A673 (cell line): ENCODE results near the gene ACKR1. TPM values are rescaled to one million over a fixed set of nuclear protein-coding genes. Genes with fewer than 3 reads are reported as not detected.

Source experiments
- Bru-seq: library from RNA; stranded (reverse); fragments of 400-500 nt; gene quantifications from one replicate; lab custom pipeline; 2021; lab: Mats Ljungman, UMichigan
- BruChase-seq, 2 experiments: library from RNA; stranded (reverse); fragments of 400-500 nt; gene quantifications; one replicate each; lab custom pipeline; 2021; lab: Mats Ljungman, UMichigan
- BruUV-seq: library from RNA; stranded (reverse); fragments of 400-500 nt; replicated peaks from 2 replicates; lab custom pipeline; 2021; lab: Mats Ljungman, UMichigan
- CTCF ChIA-PET: fragments of 300-600 bp; sonication (Branson Sonifier 250); formaldehyde crosslinking; loops from one replicate; lab custom pipeline; 2022; ENCODE audit warnings: antibody characterized with exemption; lab: Charles Lee
- POLR2A ChIA-PET: fragments of 300-600 bp; sonication (Branson Sonifier 250); formaldehyde crosslinking; loops from one replicate; lab custom pipeline; 2022; ENCODE audit warnings: antibody characterized with exemption; ENCODE audit not compliant: low non-redundant PET; lab: Charles Lee
- DNase-seq: peaks from one replicate; pipeline ENCODE4 v3.0.0-alpha.2; 2015; ENCODE audit warnings: low spot score
- H3K27ac ChIP-seq: fragments of 200-600 bp; sonication (generic); 2 replicates; pipeline ENCODE4 v1.5.1; 2016; ENCODE audit warnings: mixed run types, low read depth, mild to moderate bottlenecking, mixed read lengths, antibody characterized with exemption, low read length; ENCODE audit not compliant: poor library complexity, severe bottlenecking
- H3K27me3 ChIP-seq: fragments of 200-600 bp; sonication (generic); replicated peaks from 2 replicates; pipeline ENCODE4 v1.6.1; 2017; ENCODE audit warnings: mixed run types, low read depth, mild to moderate bottlenecking, mixed read lengths, antibody characterized with exemption, low read length; ENCODE audit not compliant: insufficient read depth, poor library complexity
- H3K36me3 ChIP-seq: fragments of 200-600 bp; sonication (generic); 2 replicates; pipeline ENCODE4 v1.6.1; 2016; ENCODE audit warnings: mixed run types, mild to moderate bottlenecking, mixed read lengths, antibody characterized with exemption, low read length; ENCODE audit not compliant: insufficient read depth, poor library complexity, severe bottlenecking
- H3K4me1 ChIP-seq: fragments of 200-600 bp; sonication (generic); 2 replicates; pipeline ENCODE4 v1.6.1; 2017; ENCODE audit warnings: mixed run types, mild to moderate bottlenecking, mixed read lengths, antibody characterized with exemption, low read length; ENCODE audit not compliant: insufficient read depth, poor library complexity, severe bottlenecking
- H3K4me3 ChIP-seq: fragments of 200-600 bp; sonication (generic); 2 replicates; pipeline ENCODE4 v1.5.1; 2016; ENCODE audit warnings: low read depth, mixed run types, mild to moderate bottlenecking, mixed read lengths, low read length; ENCODE audit not compliant: poor library complexity, severe bottlenecking
- H3K9me3 ChIP-seq: fragments of 200-600 bp; sonication (generic); 2 replicates; pipeline ENCODE4 v1.6.1; 2016; ENCODE audit warnings: mixed run types, low read depth, mild to moderate bottlenecking, mixed read lengths, antibody characterized with exemption, low read length; ENCODE audit not compliant: poor library complexity, severe bottlenecking
- CTCF ChIP-seq: fragments of 300-800, 200-600 bp; sonication (generic); conservative IDR thresholded peaks from 2 replicates; pipeline ENCODE4 v1.5.1; 2017; ENCODE audit warnings: low read depth, mild to moderate bottlenecking, antibody characterized with exemption, low read length, moderate library complexity, mixed read lengths
- EZH2 ChIP-seq: fragments of 200-600 bp; sonication (generic); IDR thresholded peaks from 2 replicates; pipeline ENCODE4 v1.6.1; 2017; ENCODE audit warnings: borderline replicate concordance, low read depth, mild to moderate bottlenecking, mixed read lengths, antibody characterized with exemption, low read length; ENCODE audit not compliant: poor library complexity, severe bottlenecking
- intact Hi-C: fragments of 100-400 bp; cut with micrococcal nuclease; formaldehyde crosslinking; loops from one replicate; pipeline ENCODE4 v1.10.0; 2022; ENCODE audit not compliant: unreplicated experiment
- long read RNA-seq: library from polyadenylated mRNA; stranded (forward); transcript quantifications from one replicate; pipeline ENCODE4 v2.0.0, GENCODE V29; 2022
- total RNA-seq: library from RNA; stranded (reverse); gene quantifications from 2 replicates; pipeline ENCODE4 v1.2.3, GENCODE V29; 2021

ACKR1 gene
- total RNA-seq (not detected in 2 replicates), Bru-seq, nascent RNA (not detected), BruChase-seq, experiment 1, labeled RNA remaining after a 2-hour chase (not detected), BruChase-seq, experiment 2, labeled RNA remaining after a 6-hour chase (not detected)
- long read RNA-seq, result 0 reads

GRCh38 chr1:159204161-159205141 lies at the start of gene ACKR1:
ACKR1 (plus strand) TSS chr1:159204875; CDS start chr1:159204960, 85 bp downstream.
- no peaks in the 10 kb centered on the region for H3K4me1 ChIP-seq
- H3K27ac ChIP-seq, result no peak within 1 kb of the TSS
- H3K9me3 ChIP-seq, result no peaks in the 10 kb centered on the region
- TF ChIP-seq EZH2 (no peak), CTCF (no peak)
- H3K27me3 ChIP-seq, result peaks cover 86% of the 10 kb centered on the region
- no peak for DNase-seq
- POLR2A ChIA-PET, result no interaction called here
- intact Hi-C loops, result no loop called here
- CTCF ChIA-PET, result no interaction called here
- H3K36me3 ChIP-seq, result no peaks in the 10 kb centered on the region
- no TSS peak for BruUV-seq
- H3K4me3 ChIP-seq, result no peak within 1 kb of the TSS

- Histone ChIP-seq H3K9me3 (no peaks in the 10 kb centered on the region), H3K27ac (no peak overlapping the region), H3K27me3 (peaks cover 78% of the 10 kb centered on the region), H3K4me1 (no peaks in the 10 kb centered on the region), H3K4me3 (no peak overlapping the region), H3K36me3 (no peaks in the 10 kb centered on the region)
- CTCF ChIA-PET, result interaction anchor here (0.8 to 1.4 kb wide), 2 partner anchors 34 to 846 kb away, joined by 3 to 4 read pairs; no protein-coding TSS in a partner anchor
- intact Hi-C loops, result loop anchor here (1.0 to 5.0 kb wide), 2 partner anchors 36 to 50 kb away; no protein-coding TSS in a partner anchor
- BruUV-seq, result no TSS peak
- peak; percentile 73 for DNase-seq
- TF ChIP-seq CTCF (peak; percentile 95), EZH2 (no peak)
- POLR2A ChIA-PET, result no interaction called here
Observed at GRCh38 chr1:159161001-159161718, 43.5 kb upstream of the ACKR1 start.

DNA sequence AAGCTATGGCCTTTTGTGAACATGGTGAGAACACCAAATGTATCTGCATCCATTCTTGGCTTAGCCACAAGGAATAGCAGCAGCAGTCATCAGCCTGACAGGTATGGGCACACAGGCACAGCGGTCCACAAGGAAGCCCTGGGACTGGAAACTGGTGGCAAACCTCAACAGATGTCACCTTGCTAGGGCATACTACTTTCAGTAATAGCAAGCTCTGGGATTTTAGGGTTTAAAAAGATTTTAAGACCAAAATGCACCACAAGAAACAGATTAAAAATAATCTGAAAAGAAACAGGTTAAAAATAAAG lies 43.0 kb upstream of the ACKR1 start:
- CTCF ChIA-PET, result interaction anchor here (1.4 kb wide), 1 partner anchor 34 kb away, joined by 3 read pairs; no protein-coding TSS in a partner anchor
- H3K27me3 ChIP-seq, result peaks cover 83% of the 10 kb centered on the region
- POLR2A ChIA-PET, result no interaction called here
- BruUV-seq, result no TSS peak
- H3K4me1 ChIP-seq, result no peaks in the 10 kb centered on the region
- no peaks in the 10 kb centered on the region for H3K36me3 ChIP-seq
- H3K27ac ChIP-seq, result no peak overlapping the region
- no peak overlapping the region for H3K4me3 ChIP-seq
- intact Hi-C loops, result loop anchor here (1.0 to 5.0 kb wide), 2 partner anchors 36 to 50 kb away; no protein-coding TSS in a partner anchor
- no peak for DNase-seq
- no peaks in the 10 kb centered on the region for H3K9me3 ChIP-seq
- TF ChIP-seq CTCF (no peak), EZH2 (no peak)
